Measurements from ENCODE around the gene ARID5B.

DNA sequence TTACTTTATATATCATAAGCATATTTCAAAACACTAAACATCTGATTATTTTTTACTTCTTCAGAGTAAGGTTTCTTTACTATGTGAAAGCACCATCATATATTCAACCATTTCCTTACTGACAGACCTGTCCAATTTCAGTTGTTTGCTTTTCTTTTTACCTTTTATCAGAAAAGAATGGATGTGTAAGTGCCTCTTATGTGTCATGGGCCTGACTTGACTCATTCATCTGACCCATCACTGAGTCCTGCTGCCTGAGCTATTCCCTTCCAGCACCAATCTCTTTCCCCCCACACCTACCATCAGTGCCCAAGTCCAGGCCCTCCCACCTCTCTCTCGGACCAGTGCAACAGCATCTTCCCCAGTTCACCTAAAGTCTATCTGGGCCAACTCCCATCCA is 41.7 kb upstream of the ARID5B start:
- TF ChIP-seq CTCF (IDR thresholded peaks at IDR 0.05), result no peak
- TF ChIP-seq POLR2A (IDR thresholded peaks at IDR 0.05), result no peak
